Astrocyte of the cerebellum (primary cell): ENCODE results near the gene GBGT1.

Experiments used
- DNase-seq: peaks from one replicate; pipeline ENCODE4 v3.0.0-alpha.2; 2011; ENCODE audit warnings: low read depth
- H3K4me3 ChIP-seq: 2 replicates; pipeline ENCODE4 v1.5.1; 2011; ENCODE audit warnings: mild to moderate bottlenecking, low read depth, low read length, moderate library complexity
- CTCF ChIP-seq: IDR thresholded peaks from 2 replicates; pipeline ENCODE4 v1.5.1; 2012; ENCODE audit warnings: low read length, low read depth, moderate library complexity, mild to moderate bottlenecking; ENCODE audit errors: missing control alignments
- in situ Hi-C: cut with HindIII; loops from 2 replicates; pipeline ENCODE4 v1.10.0; 2017; ENCODE audit warnings: low sequenced_read_pairs

The GBGT1 gene

GRCh38 chr9:133104718-133105460 lies 58.8 kb downstream of the GBGT1 start:
- no peak for TF ChIP-seq CTCF
- no peak overlapping the region for H3K4me3 ChIP-seq
- in situ Hi-C loops, result no loop called here
- no peak for DNase-seq

- in situ Hi-C loops, result no loop called here
- no peak for TF ChIP-seq CTCF
- H3K4me3 ChIP-seq, result no peak overlapping the region
- no peak for DNase-seq
Observed at GRCh38 chr9:133103987-133104505, 59.7 kb downstream of the GBGT1 start.

GRCh38 chr9:133103183-133103986 lies 60.3 kb downstream of the GBGT1 start:
- in situ Hi-C loops, result no loop called here
- no peak for DNase-seq
- TF ChIP-seq CTCF, result peak; percentile 91
- no peak overlapping the region for H3K4me3 ChIP-seq
